Keratinocyte (primary cell): ENCODE measurements around the gene MAN2B1. TPM values are rescaled to one million over a fixed set of nuclear protein-coding genes. Genes with fewer than 3 reads are reported as not detected.

Source experiments
- DNase-seq: peaks from one replicate; pipeline ENCODE4 v3.0.0-alpha.2; 2011; ENCODE audit warnings: low read depth, missing footprints, low spot score
- FAIRE-seq: peaks from 2 replicates; lab custom pipeline; 2011; peaks lifted over from hg19 to GRCh38; lab: Jason Lieb, UNC
- H2AFZ ChIP-seq: 2 replicates; pipeline ENCODE4 v1.6.0; 2012; ENCODE audit warnings: low read length, control low read depth, inconsistent platforms; ENCODE audit not compliant: control insufficient read depth
- H3K27ac ChIP-seq: 2 replicates; pipeline ENCODE4 v1.5.1; 2011; ENCODE audit warnings: low read length; ENCODE audit not compliant: control insufficient read depth, insufficient read depth
- H3K27me3 ChIP-seq: 3 replicates; pipeline ENCODE4 v1.6.0; 2011; ENCODE audit warnings: low read length; ENCODE audit not compliant: control insufficient read depth, insufficient read depth; ENCODE audit errors: extremely low read depth
- H3K36me3 ChIP-seq, 2 experiments: 2 replicates in 1 of 2; 3 replicates in 1 of 2; pipeline ENCODE4 v1.5.1; 2011; ENCODE audit warnings: low read length in 2 of 2, mild to moderate bottlenecking in 1 of 2; ENCODE audit not compliant: control insufficient read depth in 2 of 2, insufficient read depth in 2 of 2; ENCODE audit errors: extremely low read depth in 1 of 2
- H3K4me1 ChIP-seq: 3 replicates; pipeline ENCODE4 v1.5.1; 2011; ENCODE audit warnings: low read length; ENCODE audit not compliant: control insufficient read depth, insufficient read depth; ENCODE audit errors: extremely low read depth
- H3K4me2 ChIP-seq: 3 replicates; pipeline ENCODE4 v1.6.0; 2011; ENCODE audit warnings: low read depth, low read length; ENCODE audit not compliant: control insufficient read depth, insufficient read depth; ENCODE audit errors: extremely low read depth
- H3K4me3 ChIP-seq, 3 experiments: fragments of 200-600 bp in 1 of 3; sonication (generic) in 1 of 3; 2 replicates in 2 of 3; 3 replicates in 1 of 3; pipeline ENCODE4 v1.5.1; 2011 to 2016; ENCODE audit warnings: low read length in 3 of 3, mild to moderate bottlenecking in 3 of 3, control low read depth in 2 of 3, inconsistent platforms in 1 of 3, low read depth in 1 of 3, mixed read lengths in 1 of 3, mixed run types in 1 of 3, moderate library complexity in 1 of 3; ENCODE audit not compliant: control insufficient read depth in 2 of 3, insufficient read depth in 2 of 3; ENCODE audit errors: extremely low read depth in 1 of 3
- H3K79me2 ChIP-seq: 2 replicates; pipeline ENCODE4 v1.6.0; 2012; ENCODE audit warnings: low read length; ENCODE audit not compliant: control insufficient read depth, insufficient read depth
- H3K9ac ChIP-seq: 3 replicates; pipeline ENCODE4 v1.6.0; 2011; ENCODE audit warnings: low read length; ENCODE audit not compliant: control insufficient read depth, insufficient read depth; ENCODE audit errors: extremely low read depth
- H3K9me1 ChIP-seq: 3 replicates; pipeline ENCODE4 v1.6.0; 2011; ENCODE audit warnings: low read length; ENCODE audit not compliant: control insufficient read depth, insufficient read depth; ENCODE audit errors: extremely low read depth
- H3K9me3 ChIP-seq: 2 replicates; pipeline ENCODE4 v1.5.1; 2012; ENCODE audit warnings: low read depth, low read length; ENCODE audit not compliant: control insufficient read depth
- H4K20me1 ChIP-seq: 3 replicates; pipeline ENCODE4 v1.6.0; 2011; ENCODE audit warnings: low read length; ENCODE audit not compliant: control insufficient read depth, insufficient read depth; ENCODE audit errors: extremely low read depth
- EZH2 ChIP-seq: IDR thresholded peaks from one replicate; pipeline ENCODE4 v1.6.1; 2012; ENCODE audit warnings: inconsistent platforms, mild to moderate bottlenecking, low read length, moderate library complexity
- dilution Hi-C: fragments of 300-500 bp; cut with MboI; formaldehyde crosslinking; loops from one replicate; pipeline ENCODE4 v1.7.0; 2020; ENCODE audit warnings: low sequenced_read_pairs; ENCODE audit not compliant: extremely low pct_ligation_motif_present
- polyA plus RNA-seq, 5 experiments: library from polyadenylated mRNA; depleted of rRNA in 3 of 5; stranded (reverse) in 3 of 5; stranded (forward) in 1 of 5; unstranded in 1 of 5; fragments of >200 nt; gene quantifications; 1 replicate in 1 of 5; 2 replicates in 3 of 5; 3 replicates in 1 of 5; pipeline versions ENCODE4 v1.2.1 to v1.2.3, GENCODE V29; 2011 to 2012; ENCODE audit warnings: missing spikeins in 2 of 5, low read depth in 1 of 5, low replicate concordance in 1 of 5
- TF ChIP-seq, protein P1 (sequence below), 3 experiments: IDR thresholded peaks in 1 of 3; conservative IDR thresholded peaks in 1 of 3; optimal IDR thresholded peaks in 1 of 3; 2 replicates in 2 of 3; 3 replicates in 1 of 3; pipeline versions ENCODE3 to v1.5.1; 2011; ENCODE audit warnings: low read length in 3 of 3, mild to moderate bottlenecking in 3 of 3, moderate library complexity in 2 of 3, control low read depth in 1 of 3, inconsistent platforms in 1 of 3; ENCODE audit not compliant: insufficient read depth in 2 of 3; ENCODE audit errors: extremely low read depth in 1 of 3

The MAN2B1 gene
- polyA plus RNA-seq, 1 donor (not counting 4 experiments of a cell fraction or from before 2014, with no cell fraction given) = 17.0 TPM

DNA sequence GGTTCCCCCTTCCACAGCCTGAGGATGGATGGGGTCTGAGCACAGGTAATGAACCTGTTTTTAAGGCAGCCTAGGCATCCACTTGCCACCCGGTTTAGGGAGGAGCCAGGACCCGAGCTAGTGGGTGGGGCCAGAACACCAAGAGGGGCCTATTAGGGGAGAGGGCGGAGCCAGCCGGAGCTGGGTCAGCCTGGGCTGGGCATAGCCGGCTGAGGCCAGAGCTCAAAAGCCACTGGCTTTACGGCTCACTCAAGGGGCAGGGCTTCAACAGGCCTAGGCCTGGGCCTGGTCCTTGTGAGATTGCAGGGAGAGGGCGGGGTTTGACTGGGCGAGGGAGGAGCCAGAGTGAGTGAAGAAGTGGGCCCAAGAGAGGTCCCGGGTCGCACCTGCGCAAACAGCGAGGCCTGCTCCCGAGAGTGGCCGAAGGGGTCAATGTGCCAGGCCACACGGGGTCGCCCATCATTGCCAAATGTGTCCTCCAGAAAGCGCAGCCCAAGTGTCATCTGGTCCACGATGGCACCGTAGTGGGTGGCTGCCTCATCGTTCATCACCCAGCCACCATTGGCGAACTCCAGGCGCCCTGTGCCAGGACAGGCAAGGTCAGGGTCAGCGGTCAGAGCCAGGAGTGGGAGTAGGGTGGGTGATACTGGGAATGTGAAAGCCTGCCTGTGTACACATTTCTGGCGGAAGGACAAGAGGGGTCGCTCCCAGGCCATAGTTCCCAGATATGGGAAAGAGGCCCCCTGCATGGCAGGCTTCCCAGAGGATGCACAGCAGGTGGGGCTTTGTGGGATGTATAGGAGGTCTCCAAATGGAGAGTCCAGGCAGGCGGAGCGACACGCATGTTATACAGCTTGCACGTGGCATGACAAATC, 1.9 kb downstream of the MAN2B1 start:
- dilution Hi-C loops = no loop called here
- peaks cover 17 to 23% of the 10 kb centered on the region in 2 experiments for H3K36me3 ChIP-seq
- H3K27me3 ChIP-seq = no peaks in the 10 kb centered on the region
- H3K4me3 ChIP-seq = no peak overlapping the region
- no peak overlapping the region for H3K9ac ChIP-seq
- no peak for FAIRE-seq
- no peaks in the 10 kb centered on the region for H3K9me3 ChIP-seq
- TF ChIP-seq, protein P1, sequence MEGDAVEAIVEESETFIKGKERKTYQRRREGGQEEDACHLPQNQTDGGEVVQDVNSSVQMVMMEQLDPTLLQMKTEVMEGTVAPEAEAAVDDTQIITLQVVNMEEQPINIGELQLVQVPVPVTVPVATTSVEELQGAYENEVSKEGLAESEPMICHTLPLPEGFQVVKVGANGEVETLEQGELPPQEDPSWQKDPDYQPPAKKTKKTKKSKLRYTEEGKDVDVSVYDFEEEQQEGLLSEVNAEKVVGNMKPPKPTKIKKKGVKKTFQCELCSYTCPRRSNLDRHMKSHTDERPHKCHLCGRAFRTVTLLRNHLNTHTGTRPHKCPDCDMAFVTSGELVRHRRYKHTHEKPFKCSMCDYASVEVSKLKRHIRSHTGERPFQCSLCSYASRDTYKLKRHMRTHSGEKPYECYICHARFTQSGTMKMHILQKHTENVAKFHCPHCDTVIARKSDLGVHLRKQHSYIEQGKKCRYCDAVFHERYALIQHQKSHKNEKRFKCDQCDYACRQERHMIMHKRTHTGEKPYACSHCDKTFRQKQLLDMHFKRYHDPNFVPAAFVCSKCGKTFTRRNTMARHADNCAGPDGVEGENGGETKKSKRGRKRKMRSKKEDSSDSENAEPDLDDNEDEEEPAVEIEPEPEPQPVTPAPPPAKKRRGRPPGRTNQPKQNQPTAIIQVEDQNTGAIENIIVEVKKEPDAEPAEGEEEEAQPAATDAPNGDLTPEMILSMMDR (optimal IDR thresholded peaks at IDR 0.05 in 1 of 3, IDR thresholded peaks at IDR 0.05 in 1 of 3, conservative IDR thresholded peaks at IDR 0.05 in 1 of 3; ENCODE audit: extremely low read depth in 1 of 3, insufficient read depth in 2 of 3, low read length in 3 of 3) = no peak
- TF ChIP-seq EZH2 = no peak
- DNase-seq = no peak
- H3K4me2 ChIP-seq = no peak overlapping the region
- H3K27ac ChIP-seq = no peak overlapping the region
- H3K9me1 ChIP-seq = peaks cover 3% of the 10 kb centered on the region
- H3K79me2 ChIP-seq = peaks cover 31% of the 10 kb centered on the region
- H2AFZ ChIP-seq = no peak overlapping the region
- H4K20me1 ChIP-seq = no peaks in the 10 kb centered on the region
- H3K4me1 ChIP-seq = peaks cover 25% of the 10 kb centered on the region

DNA sequence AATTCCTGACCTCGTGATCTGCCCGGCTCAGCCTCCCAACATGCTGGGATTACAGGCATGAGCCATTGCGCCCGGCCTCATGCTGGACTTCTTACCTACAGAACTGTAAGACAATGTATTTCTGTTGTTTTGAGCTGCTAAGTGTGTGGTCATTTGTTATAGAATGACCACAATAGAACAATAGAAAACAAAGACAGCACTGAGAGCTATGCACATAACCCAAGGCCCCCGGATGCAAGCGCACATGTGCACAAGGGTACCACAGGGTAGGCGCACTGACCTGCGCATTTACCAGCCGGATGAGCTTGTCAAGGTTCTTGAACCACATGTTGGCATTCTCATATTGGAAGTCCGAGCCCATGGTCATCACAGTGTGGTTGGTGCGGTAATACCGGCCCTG, 5.6 kb downstream of the MAN2B1 start:
- Histone ChIP-seq H3K4me3 (no peak overlapping the region), H3K36me3 (peaks cover 22% of the 10 kb centered on the region in 2 experiments), H3K27me3 (no peaks in the 10 kb centered on the region), H3K9ac (no peak overlapping the region), H3K9me3 (no peaks in the 10 kb centered on the region), H3K4me1 (peaks cover 4% of the 10 kb centered on the region), H3K9me1 (peaks cover 3% of the 10 kb centered on the region), H3K4me2 (no peak overlapping the region), H4K20me1 (no peaks in the 10 kb centered on the region), H2AFZ (no peak overlapping the region), H3K27ac (no peak overlapping the region), H3K79me2 (peaks cover 3% of the 10 kb centered on the region)
- DNase-seq (no peak), FAIRE-seq (no peak)
- dilution Hi-C loops = no loop called here
- no peak for TF ChIP-seq EZH2
- TF ChIP-seq, protein P1 (optimal IDR thresholded peaks at IDR 0.05 in 1 of 3, IDR thresholded peaks at IDR 0.05 in 1 of 3, conservative IDR thresholded peaks at IDR 0.05 in 1 of 3; ENCODE audit: extremely low read depth in 1 of 3, insufficient read depth in 2 of 3, low read length in 3 of 3) = no peak
